Keratinocyte (primary cell): Measurements from ENCODE around the gene REG1B. TPM values are rescaled to one million over a fixed set of nuclear protein-coding genes. Genes with fewer than 3 reads are reported as not detected.
"Not testable (repeated sequence)": the region's sequence is repeated elsewhere in the genome, so short reads cannot be mapped to it uniquely, and the experiment has no call there.

Source experiments
- DNase-seq: peaks from one replicate; pipeline ENCODE4 v3.0.0-alpha.2; 2011; ENCODE audit warnings: low read depth, missing footprints, low spot score
- FAIRE-seq: peaks from 2 replicates; lab custom pipeline; 2011; peaks lifted over from hg19 to GRCh38; lab: Jason Lieb, UNC
- H2AFZ ChIP-seq: 2 replicates; pipeline ENCODE4 v1.6.0; 2012; ENCODE audit warnings: low read length, control low read depth, inconsistent platforms; ENCODE audit not compliant: control insufficient read depth
- H3K27ac ChIP-seq: 2 replicates; pipeline ENCODE4 v1.5.1; 2011; ENCODE audit warnings: low read length; ENCODE audit not compliant: control insufficient read depth, insufficient read depth
- H3K27me3 ChIP-seq: 3 replicates; pipeline ENCODE4 v1.6.0; 2011; ENCODE audit warnings: low read length; ENCODE audit not compliant: control insufficient read depth, insufficient read depth; ENCODE audit errors: extremely low read depth
- H3K36me3 ChIP-seq, 2 experiments: 2 replicates in 1 of 2; 3 replicates in 1 of 2; pipeline ENCODE4 v1.5.1; 2011; ENCODE audit warnings: low read length in 2 of 2, mild to moderate bottlenecking in 1 of 2; ENCODE audit not compliant: control insufficient read depth in 2 of 2, insufficient read depth in 2 of 2; ENCODE audit errors: extremely low read depth in 1 of 2
- H3K4me1 ChIP-seq: 3 replicates; pipeline ENCODE4 v1.5.1; 2011; ENCODE audit warnings: low read length; ENCODE audit not compliant: control insufficient read depth, insufficient read depth; ENCODE audit errors: extremely low read depth
- H3K4me2 ChIP-seq: 3 replicates; pipeline ENCODE4 v1.6.0; 2011; ENCODE audit warnings: low read depth, low read length; ENCODE audit not compliant: control insufficient read depth, insufficient read depth; ENCODE audit errors: extremely low read depth
- H3K4me3 ChIP-seq, 3 experiments: fragments of 200-600 bp in 1 of 3; sonication (generic) in 1 of 3; 2 replicates in 2 of 3; 3 replicates in 1 of 3; pipeline ENCODE4 v1.5.1; 2011 to 2016; ENCODE audit warnings: low read length in 3 of 3, mild to moderate bottlenecking in 3 of 3, control low read depth in 2 of 3, inconsistent platforms in 1 of 3, low read depth in 1 of 3, mixed read lengths in 1 of 3, mixed run types in 1 of 3, moderate library complexity in 1 of 3; ENCODE audit not compliant: control insufficient read depth in 2 of 3, insufficient read depth in 2 of 3; ENCODE audit errors: extremely low read depth in 1 of 3
- H3K79me2 ChIP-seq: 2 replicates; pipeline ENCODE4 v1.6.0; 2012; ENCODE audit warnings: low read length; ENCODE audit not compliant: control insufficient read depth, insufficient read depth
- H3K9ac ChIP-seq: 3 replicates; pipeline ENCODE4 v1.6.0; 2011; ENCODE audit warnings: low read length; ENCODE audit not compliant: control insufficient read depth, insufficient read depth; ENCODE audit errors: extremely low read depth
- H3K9me1 ChIP-seq: 3 replicates; pipeline ENCODE4 v1.6.0; 2011; ENCODE audit warnings: low read length; ENCODE audit not compliant: control insufficient read depth, insufficient read depth; ENCODE audit errors: extremely low read depth
- H3K9me3 ChIP-seq: 2 replicates; pipeline ENCODE4 v1.5.1; 2012; ENCODE audit warnings: low read depth, low read length; ENCODE audit not compliant: control insufficient read depth
- H4K20me1 ChIP-seq: 3 replicates; pipeline ENCODE4 v1.6.0; 2011; ENCODE audit warnings: low read length; ENCODE audit not compliant: control insufficient read depth, insufficient read depth; ENCODE audit errors: extremely low read depth
- EZH2 ChIP-seq: IDR thresholded peaks from one replicate; pipeline ENCODE4 v1.6.1; 2012; ENCODE audit warnings: inconsistent platforms, mild to moderate bottlenecking, low read length, moderate library complexity
- dilution Hi-C: fragments of 300-500 bp; cut with MboI; formaldehyde crosslinking; loops from one replicate; pipeline ENCODE4 v1.7.0; 2020; ENCODE audit warnings: low sequenced_read_pairs; ENCODE audit not compliant: extremely low pct_ligation_motif_present
- polyA plus RNA-seq, 5 experiments: library from polyadenylated mRNA; depleted of rRNA in 3 of 5; stranded (reverse) in 3 of 5; stranded (forward) in 1 of 5; unstranded in 1 of 5; fragments of >200 nt; gene quantifications; 1 replicate in 1 of 5; 2 replicates in 3 of 5; 3 replicates in 1 of 5; pipeline versions ENCODE4 v1.2.1 to v1.2.3, GENCODE V29; 2011 to 2012; ENCODE audit warnings: missing spikeins in 2 of 5, low read depth in 1 of 5, low replicate concordance in 1 of 5
- TF ChIP-seq, protein P1 (sequence below), 3 experiments: IDR thresholded peaks in 1 of 3; conservative IDR thresholded peaks in 1 of 3; optimal IDR thresholded peaks in 1 of 3; 2 replicates in 2 of 3; 3 replicates in 1 of 3; pipeline versions ENCODE3 to v1.5.1; 2011; ENCODE audit warnings: low read length in 3 of 3, mild to moderate bottlenecking in 3 of 3, moderate library complexity in 2 of 3, control low read depth in 1 of 3, inconsistent platforms in 1 of 3; ENCODE audit not compliant: insufficient read depth in 2 of 3; ENCODE audit errors: extremely low read depth in 1 of 3

The REG1B gene
- polyA plus RNA-seq, 1 donor (not counting 4 experiments of a cell fraction or from before 2014, with no cell fraction given), result not detected

DNA sequence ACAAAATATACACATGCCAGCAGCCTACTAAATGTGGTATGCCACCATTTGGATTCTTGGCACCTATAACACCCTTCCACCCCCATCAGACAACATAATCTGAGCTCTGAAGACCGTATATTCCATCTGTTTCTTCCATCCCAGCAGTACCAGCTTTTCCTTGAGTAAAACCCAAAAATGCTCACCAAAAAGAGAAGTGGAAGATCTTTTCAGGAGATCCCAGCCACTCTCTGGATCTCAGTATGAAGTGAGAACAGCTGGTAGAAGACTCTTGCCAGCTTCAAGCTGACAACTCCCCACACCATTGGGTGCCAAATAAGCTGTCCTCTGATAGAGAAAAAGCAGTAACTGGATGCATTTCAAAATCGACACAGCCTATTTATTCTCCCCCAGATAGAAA, 22.6 kb downstream of the REG1B start:
- H3K9me1 ChIP-seq, result no peaks in the 10 kb centered on the region
- dilution Hi-C loops, result no loop called here
- DNase-seq (no peak), FAIRE-seq (no peak)
- H3K4me3 ChIP-seq, result no peak overlapping the region
- H3K9ac ChIP-seq, result no peak overlapping the region
- H3K4me1 ChIP-seq, result no peaks in the 10 kb centered on the region
- H3K27me3 ChIP-seq, result no peaks in the 10 kb centered on the region
- H3K9me3 ChIP-seq, result no peaks in the 10 kb centered on the region
- no peaks in the 10 kb centered on the region for H4K20me1 ChIP-seq
- no peaks in the 10 kb centered on the region for H3K36me3 ChIP-seq
- no peak overlapping the region for H3K4me2 ChIP-seq
- H3K27ac ChIP-seq, result no peak overlapping the region
- TF ChIP-seq, protein P1, sequence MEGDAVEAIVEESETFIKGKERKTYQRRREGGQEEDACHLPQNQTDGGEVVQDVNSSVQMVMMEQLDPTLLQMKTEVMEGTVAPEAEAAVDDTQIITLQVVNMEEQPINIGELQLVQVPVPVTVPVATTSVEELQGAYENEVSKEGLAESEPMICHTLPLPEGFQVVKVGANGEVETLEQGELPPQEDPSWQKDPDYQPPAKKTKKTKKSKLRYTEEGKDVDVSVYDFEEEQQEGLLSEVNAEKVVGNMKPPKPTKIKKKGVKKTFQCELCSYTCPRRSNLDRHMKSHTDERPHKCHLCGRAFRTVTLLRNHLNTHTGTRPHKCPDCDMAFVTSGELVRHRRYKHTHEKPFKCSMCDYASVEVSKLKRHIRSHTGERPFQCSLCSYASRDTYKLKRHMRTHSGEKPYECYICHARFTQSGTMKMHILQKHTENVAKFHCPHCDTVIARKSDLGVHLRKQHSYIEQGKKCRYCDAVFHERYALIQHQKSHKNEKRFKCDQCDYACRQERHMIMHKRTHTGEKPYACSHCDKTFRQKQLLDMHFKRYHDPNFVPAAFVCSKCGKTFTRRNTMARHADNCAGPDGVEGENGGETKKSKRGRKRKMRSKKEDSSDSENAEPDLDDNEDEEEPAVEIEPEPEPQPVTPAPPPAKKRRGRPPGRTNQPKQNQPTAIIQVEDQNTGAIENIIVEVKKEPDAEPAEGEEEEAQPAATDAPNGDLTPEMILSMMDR (optimal IDR thresholded peaks at IDR 0.05 in 1 of 3, IDR thresholded peaks at IDR 0.05 in 1 of 3, conservative IDR thresholded peaks at IDR 0.05 in 1 of 3; ENCODE audit: extremely low read depth in 1 of 3, insufficient read depth in 2 of 3, low read length in 3 of 3), result no peak
- no peak for TF ChIP-seq EZH2
- H2AFZ ChIP-seq, result no peak overlapping the region
- no peaks in the 10 kb centered on the region for H3K79me2 ChIP-seq

DNA sequence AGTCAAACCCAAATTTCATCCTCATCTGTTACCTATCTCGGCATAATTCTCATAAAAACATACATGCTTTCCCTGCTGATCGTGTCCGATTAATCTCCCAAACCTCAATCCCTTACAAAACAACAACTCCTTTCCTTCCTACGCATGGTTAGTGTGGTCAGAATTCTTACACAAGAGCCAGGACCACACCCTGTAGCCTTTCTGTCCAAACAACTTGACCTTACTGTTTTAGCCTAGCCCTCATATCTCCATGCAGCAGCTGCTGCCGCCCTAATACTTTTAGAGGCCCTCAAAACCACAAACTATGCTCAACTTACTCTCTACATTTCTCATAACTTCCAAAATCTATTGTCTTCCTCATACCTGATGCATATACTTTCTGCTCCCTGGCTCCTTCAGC, 33.0 kb downstream of the REG1B start:
- H3K4me3 ChIP-seq, H3K9me1 ChIP-seq, H3K9ac ChIP-seq, H2AFZ ChIP-seq, FAIRE-seq, H3K4me1 ChIP-seq, DNase-seq, H3K9me3 ChIP-seq, H3K4me2 ChIP-seq, H3K27me3 ChIP-seq, H4K20me1 ChIP-seq, H3K36me3 ChIP-seq, H3K79me2 ChIP-seq, H3K27ac ChIP-seq, dilution Hi-C loops: not testable (repeated sequence)

DNA sequence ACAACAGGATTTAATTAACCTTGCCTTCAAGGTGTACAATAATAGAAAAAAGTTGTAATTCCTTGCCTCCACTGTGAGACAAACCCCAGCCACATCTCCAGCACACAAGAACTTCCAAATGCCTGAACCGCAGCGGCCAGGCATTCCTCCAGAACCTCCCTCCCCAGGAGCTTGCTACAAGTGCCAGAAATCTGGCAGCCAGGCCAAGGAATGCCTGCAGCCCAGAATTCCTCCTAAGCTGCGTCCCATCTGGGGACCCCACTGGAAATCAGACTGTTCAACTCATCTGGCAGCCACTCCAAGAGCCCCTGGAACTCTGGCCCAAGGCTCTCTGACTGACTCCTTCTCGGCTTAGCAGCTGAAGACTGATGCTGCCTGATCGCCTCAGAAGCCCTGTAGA, 34.3 kb downstream of the REG1B start:
- H3K4me1 ChIP-seq, H3K79me2 ChIP-seq, H4K20me1 ChIP-seq, H3K36me3 ChIP-seq, DNase-seq, H2AFZ ChIP-seq, H3K9me1 ChIP-seq, H3K27me3 ChIP-seq, H3K4me3 ChIP-seq, H3K4me2 ChIP-seq, H3K9ac ChIP-seq, H3K27ac ChIP-seq, FAIRE-seq, dilution Hi-C loops, H3K9me3 ChIP-seq: not testable (repeated sequence)
